Stimulated activated CD8-positive, alpha-beta memory T cell treated with anti-CD3 and anti-CD28 coated beads, Interleukin-12 subunit alpha, Interleukin-12 subunit beta, amount 100 ng/mL, for 1 hour (primary cell): ENCODE data around the gene FAM210A.

Experiments
- DNase-seq: peaks from one replicate; pipeline ENCODE4 v3.0.0-alpha.2; 2020; ENCODE audit warnings: low read depth

Gene FAM210A

DNA sequence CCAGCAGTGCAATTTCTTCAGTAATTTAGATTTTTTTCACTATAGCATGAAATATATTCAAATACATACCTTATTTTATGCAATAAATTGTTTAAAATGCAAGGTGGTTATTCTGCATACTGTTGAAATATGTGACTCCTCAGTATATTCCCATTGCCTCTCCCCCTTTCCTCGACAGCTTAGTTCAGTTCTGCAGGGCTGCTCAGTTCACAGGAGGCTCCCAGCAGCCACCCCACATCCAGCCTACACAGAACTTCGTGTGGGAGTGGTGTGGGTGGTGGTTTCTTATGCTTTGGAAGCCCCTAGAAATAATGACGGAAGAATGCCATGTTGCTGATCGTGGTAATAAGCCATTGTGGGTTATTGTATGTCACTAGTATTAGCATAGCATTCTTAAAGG lies 79.7 kb downstream of the FAM210A start:
- no peak for DNase-seq

DNA sequence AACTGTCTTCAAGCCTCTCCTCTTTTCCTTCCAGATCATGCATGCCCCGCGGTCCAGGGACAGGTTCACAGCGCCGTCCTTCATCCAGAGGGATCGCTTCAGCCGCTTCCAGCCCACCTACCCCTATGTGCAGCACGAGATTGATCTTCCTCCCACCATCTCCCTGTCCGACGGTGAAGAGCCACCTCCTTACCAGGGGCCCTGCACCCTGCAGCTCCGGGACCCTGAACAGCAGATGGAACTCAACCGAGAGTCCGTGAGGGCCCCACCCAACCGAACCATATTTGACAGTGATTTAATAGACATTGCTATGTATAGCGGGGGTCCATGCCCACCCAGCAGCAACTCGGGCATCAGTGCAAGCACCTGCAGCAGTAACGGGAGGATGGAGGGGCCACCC lies 81.3 kb downstream of the FAM210A start:
- no peak for DNase-seq

DNA sequence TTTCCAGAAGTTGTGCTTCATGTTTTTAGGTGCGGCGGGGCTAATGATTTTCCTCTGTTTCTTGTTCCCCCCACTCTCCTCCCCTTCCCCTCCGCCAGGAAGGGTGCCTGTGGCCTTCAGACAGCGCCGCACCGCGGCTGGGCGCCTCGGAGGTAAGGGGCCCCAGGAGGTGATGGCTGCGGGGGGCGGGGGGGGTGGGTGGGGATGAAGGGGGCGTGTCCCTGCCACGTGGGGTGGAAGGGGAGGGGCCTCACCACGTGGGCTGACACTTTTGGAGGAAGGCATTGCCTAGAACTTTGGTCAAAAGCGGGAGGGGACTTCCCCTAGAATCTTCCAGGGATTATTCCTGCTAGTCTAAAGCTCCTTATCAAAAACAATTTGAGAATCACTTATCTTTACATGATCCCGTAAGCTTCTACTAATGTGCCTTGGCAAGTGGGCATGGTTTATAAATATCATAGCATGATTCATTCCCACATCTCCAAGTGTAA lies 83.1 kb downstream of the FAM210A start:
- no peak for DNase-seq

DNA sequence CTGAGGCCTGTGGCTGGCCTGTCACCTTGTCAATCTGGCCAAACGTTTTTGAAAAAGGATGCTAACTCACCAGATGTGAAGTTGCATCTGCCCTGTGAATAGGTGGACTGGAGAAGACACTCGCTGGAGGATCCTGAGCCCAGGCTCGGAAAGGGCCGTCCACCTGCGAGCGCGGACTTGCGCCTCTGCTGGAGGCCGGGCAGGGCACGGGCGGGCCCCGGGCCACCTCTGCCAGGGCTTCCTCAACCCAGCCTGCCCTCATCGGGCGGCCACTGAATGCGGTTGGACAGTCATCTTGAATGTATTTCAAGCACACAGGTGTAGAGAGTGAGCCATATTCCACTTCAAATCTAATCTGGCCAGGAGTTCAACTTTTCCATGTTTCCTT lies 83.9 kb downstream of the FAM210A start:
- no peak for DNase-seq

DNA sequence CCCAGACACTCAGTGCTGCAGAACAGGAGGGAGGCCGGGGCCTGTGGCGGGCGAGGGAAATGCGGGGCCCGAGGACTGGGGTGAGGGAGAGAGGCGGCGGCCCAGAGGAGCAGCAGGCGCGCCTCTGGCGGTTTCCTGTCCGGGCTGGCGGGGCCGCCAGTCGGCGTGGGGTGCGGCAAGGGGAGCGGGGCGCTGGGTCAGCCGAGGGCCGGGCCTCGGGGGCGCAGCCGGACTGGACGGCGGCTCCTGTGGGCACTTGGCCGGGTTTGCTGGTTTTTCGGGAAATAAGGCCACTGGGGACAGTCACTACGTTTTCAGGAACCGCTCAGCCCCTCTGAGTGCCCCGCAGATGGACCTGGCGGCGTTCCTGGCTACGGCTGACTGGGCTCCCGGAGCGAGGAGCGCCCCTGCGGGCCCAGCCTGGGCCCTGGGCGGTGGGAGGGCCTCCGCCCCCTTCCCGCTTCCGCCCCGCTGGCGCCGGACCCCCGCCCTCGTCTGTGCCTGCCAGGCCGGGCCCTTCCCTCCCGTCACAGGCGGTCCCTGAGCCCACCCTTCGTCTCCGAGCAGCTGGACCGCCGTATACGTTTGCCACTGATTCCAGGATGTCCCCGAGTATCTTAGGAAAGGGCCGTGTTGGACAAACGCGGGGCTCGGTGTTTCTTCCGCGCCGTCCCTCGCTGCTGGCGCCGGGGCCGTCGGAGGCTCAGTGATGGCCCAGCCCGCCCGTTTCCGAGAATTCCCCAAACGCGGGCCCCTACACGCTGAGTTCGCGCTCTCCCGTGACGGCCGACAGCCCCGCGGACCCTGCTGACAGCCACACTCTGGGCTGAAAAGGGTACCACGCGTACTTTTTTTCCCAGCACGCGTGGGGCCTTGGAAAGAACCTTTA lies 84.6 kb downstream of the FAM210A start:
- DNase-seq = no peak

DNA sequence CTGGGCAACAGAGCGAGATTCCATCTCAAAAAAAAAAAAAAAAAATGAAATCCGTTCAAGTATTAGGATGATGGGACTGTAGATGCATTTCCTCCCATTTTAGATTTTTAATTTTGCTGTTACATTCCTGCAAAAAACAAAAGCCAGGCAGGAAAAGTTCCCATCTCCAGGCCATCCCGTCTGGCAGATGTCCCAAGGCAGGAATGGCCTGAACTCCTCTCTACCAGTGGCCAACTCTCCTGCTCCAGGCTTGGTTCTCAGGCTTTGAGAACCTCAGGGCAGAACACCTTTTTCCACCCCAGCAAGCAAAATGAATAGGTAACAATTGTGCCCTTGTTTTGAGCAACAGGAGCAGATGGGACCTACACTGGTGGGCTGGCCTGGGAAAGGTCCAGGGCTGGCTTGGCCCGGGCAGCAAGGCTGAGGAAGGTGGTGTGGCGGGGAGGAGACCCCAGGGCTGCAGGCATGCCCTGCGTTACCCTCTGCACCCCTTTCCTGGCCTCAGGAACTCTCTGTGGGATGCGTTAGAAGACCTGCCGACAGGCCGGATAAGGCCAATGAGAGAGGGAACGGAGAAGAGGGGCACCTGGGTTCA lies 86.0 kb downstream of the FAM210A start:
- DNase-seq = no peak

DNA sequence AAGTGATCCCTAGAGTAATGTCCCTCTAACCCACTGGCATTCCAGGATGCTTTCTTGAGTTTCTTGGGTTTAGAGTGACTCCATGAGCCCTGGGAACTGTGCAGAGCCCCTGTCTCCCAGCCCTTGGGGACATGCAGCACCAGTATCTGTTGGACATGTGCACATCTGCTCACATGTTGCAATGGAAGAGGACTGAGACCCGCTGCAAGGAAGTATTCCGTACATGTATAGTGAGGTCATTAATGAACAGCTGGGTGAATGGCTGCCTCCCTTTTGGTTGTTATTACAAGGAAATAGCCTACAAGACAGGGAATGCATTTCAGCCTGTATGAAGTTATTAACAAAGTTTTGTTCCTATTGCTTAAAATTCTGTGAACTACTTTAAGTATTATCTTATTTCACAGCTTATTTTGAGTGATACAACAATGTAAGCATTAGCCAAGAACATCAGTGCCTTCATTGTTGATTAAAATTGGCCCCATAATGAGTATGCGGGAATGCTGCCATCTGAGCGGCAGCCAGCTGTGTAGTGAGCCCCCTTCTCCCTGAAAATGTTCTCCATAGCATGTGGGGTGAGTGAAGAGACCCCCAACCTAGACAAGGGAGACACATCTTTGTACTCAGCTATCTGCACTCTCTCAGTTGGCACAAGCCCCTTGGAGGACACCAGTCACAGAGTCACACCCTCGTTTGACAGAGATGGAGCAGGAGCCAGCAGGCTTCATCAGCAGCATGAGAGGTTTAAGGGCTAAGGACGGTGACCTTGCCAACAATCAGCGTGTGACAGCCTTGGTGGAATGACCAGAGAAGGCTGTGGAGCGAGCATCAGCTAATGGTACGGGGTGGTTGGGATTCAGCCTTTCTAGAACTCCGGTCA lies 87.4 kb downstream of the FAM210A start:
- DNase-seq = no peak

DNA sequence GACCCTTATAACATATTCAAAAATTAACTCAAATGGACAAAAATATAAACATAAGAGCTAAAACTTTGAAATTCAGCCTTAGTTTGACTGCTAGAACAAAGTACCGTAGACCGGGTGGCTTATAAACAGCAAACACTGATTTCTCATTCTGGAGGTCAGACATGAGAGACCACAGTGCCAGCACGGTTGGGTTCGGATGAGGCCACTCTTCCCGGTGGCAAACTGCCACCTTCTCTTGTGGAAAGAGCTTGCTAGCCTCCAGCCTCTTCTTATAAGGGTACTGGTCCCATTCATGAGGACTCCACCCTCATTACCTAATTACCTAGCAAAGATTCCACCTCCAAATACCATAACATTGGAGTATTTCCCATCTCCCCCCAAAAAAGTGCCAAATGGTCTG lies 91.3 kb downstream of the FAM210A start:
- DNase-seq = no peak

DNA sequence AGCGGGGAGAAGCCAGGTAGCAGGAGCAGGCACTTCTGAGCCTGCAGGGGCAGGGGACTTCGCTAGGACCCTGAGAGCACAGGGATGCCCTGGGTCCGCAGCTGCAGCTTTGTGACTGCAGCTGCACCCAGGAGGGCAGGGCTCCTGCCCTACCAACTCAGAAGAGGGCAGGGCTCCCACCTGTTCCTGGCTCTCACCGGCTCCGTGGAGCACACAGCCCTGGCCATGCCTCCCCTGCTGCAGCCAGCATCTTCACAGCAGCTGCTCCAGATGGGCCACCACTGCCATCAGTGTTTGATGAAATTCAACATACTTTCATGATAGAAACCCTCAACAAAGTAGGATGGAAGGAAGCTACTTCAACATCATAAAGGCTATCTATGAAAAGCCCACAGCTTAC lies 92.7 kb downstream of the FAM210A start:
- no peak for DNase-seq

DNA sequence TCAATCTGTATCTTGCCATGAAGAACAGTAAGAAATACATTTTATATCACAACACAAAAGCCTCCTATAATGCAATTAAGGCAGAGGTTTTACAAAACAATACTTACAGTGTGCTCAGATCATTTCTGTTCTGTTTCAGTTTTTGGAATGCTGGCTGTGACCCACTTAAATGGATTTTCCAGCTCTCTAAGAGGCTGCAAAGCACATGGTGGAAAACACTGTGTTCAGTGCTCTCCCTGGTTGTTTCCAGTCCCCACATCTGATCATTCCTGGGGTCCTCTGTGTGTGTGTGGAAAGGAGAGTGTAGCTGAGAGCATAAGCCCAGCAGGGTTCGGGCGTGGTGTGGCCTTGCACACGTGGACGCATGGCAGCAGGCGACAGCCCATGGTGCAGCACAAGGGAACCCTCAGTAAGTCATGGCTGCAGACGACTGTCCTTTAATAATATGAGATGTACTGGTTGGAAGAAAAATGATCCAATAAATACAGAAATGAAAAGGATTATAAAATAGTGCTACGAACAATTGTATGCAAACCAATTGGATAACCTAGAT lies 95.6 kb downstream of the FAM210A start:
- no peak for DNase-seq

DNA sequence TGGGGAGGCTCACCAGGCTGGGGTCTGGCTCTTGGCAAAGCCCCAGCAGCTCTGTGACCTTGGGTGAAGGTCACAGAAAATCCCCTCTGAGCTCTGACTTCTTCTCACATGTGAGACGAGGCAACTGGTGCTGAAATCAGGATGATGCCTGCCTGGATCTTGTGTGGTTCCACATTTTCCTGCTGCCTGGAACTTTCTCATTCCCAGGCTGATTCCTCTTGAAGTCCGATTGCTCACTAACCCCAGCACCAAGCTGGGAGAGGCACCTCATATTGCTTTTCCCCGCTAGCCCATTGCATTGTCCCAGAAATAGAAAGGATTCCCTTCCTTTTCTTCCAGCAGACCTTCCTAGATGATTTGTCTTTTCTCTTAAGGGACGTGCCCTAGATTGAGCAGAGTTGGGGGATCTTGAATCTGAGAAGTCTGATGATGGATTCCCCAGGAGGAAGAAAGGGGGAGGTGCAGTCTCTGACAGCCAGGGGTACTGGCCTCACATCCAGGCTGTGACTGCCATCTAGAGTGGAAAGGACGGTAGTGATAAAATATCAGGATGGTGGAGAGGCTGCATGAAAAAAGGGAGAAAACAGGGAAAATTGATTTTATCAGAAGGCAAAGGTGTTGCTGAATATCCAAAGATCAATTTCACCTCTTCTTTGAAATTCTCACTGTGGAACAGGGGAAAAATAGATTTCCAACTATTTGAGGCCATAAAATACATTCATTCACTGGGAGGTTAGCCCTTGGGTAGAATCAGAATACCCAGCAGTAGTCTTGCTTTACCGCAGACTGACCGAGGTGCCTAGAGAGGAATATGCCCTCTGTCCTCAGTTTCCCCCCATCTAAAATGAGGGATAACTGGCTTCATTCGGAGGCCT lies 96.3 kb downstream of the FAM210A start:
- DNase-seq = no peak

DNA sequence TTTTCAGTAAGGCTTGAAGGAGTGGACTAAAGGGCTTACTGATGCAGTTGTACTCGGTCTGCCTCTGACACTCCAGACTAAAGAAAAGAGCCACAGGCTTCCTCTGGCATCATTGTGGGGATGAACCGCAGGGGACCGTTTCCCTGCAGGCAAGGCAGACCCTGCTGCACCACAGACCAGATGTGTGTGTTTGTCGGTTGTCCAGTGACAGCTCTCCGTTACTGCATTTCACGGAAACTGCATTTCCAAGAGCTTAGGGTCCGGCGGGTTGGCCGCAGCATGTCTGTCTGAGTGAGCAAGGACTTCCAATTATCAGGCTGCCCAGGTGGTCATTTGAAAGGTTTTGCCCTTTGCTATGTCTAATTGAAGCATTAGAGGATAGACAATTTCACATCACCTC lies 98.1 kb downstream of the FAM210A start:
- DNase-seq = no peak

DNA sequence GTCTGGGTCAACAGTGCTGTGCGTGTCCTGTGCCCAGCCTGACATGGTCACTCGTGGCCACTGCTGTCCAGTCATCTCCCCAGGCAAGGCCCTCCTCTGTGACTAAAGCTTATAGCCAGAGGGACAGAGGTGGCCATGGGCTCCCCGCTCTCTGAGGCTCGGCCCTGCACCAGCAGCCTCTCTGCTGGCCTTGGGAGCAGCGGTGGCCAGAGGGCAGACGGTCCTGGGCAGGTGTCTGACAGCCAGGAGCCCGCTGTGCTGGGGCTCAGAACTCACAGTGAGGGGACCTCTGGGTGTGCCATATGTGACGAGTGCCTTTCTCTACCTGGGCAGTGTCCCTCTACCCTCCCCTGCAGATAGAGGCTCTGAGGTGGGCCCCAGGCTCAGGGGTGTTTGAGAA lies 98.7 kb downstream of the FAM210A start:
- DNase-seq = no peak

DNA sequence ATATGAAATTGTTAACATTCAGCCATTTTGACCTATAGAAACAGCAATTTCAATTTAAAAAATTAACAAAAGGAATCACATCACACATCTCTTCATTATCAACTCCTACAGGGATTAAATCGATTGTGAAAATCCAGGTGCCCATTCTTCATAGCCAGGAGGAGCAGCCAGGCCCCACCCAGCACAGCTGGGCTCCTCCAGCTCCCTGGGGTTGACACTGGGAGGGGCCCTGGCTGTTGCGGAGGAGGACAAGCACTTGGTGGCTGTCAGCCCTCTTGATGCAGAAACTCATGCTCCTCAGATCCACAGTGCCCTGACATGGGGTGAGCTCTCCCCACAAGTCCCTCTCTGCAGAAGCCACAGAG lies 99.8 kb downstream of the FAM210A start:
- no peak for DNase-seq

DNA sequence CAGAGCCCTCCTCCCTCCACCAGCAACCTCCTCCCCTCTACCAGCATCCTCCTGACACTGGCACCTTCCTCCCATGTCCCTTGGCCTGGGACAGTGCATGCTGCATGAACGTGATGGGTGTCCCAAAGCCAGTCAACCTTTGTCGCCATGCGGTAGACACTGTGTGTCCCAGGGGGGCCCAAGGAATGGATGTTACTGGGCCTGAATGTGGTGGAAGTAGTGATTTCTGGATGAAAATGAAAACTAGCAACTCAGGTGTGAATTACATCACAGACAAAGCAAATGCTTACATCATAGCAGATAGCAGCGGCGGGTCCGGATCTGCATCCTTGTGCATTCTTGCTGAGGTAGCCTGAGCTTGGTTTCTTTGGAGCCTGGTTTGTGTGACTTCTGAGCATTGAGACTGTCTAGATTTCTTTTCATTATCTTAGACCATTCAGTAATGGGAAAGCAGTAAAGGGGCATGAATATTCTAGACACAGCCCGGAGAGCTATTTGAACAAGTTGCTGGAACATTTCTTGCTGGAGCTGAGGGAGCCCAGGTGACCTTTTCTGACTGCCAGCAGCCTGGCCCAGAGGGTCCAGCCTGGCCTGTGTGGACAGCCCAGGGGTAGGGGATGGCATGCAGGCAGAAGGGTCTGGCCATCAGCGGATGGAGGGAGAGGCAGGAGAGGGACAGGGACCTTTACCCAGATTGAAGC lies 100.4 kb downstream of the FAM210A start:
- DNase-seq = no peak

DNA sequence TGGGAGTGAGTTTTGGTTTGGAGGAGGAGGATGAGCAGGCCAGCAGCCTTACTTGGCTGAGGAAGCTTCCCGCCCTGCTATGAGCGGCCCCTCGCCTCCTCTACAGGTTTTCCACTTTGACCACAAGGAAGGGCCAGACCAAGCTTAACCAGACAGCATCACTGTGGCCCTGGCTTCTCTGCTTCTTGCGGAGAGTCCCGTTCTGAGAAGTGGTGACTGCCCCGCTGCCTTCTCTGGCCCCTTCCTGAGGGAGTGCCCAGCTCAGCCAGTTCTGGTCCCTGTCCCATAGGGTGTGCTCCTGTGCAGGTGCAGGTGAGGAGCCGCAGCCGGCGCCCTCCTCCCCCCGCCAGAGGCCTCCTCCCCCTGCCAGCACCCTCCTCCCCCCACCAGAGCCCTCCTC lies 101.0 kb downstream of the FAM210A start:
- DNase-seq = no peak

DNA sequence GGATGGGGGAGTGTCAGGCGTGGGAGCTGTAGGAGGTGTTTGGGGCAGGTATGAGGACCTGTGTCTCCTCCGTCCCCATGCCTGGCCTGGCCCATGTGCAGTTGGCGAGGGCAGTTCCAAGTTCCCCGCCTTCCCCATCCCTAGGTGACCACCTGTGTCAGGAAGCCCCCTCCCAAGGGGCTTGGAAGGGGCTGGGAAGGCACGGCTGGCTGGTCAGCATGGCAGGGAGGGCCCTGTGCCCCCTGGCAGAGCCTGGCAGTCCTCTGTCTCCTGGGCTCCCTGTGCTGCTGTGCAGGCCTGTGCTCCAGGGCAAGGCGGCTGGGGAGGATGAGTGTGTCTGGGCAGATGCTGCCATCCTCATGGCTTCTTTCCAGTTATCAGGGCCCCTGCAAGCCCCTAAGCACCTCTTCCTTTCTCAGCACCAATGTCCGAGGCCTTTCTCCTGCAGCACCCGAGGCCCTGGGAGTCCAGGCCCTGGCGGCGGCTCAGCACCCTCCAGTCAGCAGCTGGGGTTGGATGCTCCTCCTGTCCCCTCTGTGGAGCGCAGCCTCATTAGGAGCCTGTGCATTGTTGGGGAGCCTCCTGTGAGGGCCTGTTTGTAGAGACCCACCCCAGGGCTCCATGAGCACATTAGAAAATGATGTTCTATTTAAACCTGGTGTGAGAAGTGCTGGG lies 101.7 kb downstream of the FAM210A start:
- DNase-seq = no peak

DNA sequence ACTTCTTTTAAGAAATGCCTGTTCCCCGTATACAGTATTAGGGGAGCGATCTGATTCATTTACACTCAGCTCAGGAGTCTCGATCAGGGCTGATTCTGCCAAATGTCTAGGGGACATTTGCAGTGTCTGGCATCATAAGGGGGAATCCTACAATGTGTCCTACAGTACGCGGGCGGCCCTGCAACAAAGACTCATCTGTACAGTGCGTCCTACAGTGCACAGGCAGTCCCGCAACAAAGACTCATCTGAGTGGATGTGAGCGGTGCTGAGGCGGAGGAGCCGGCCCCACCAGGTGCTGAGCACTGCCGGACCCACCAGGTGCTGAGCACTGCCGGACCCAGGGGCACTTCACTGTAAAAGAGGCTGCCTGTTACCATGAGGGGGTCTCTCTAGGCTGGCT lies 102.5 kb downstream of the FAM210A start:
- no peak for DNase-seq

DNA sequence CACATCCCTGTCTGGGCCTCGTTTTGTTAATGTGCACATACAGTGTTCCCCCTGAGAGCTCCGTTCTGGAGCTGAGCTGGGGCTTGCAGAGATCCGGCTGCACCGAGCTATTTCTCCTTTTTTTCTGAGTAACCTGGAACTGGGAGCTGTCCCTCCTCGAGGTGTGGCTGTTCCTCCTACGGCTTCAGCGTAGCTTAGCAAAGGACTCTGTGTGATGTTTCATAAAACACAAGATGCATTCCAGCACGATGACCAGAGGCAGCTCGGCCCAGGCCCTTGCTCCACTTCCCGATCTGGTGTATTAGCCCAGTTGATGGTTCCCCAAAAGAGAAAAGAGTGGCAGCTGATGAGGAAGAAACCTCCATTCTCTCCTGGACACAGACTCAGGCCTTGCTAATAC lies 103.0 kb downstream of the FAM210A start:
- no peak for DNase-seq

DNA sequence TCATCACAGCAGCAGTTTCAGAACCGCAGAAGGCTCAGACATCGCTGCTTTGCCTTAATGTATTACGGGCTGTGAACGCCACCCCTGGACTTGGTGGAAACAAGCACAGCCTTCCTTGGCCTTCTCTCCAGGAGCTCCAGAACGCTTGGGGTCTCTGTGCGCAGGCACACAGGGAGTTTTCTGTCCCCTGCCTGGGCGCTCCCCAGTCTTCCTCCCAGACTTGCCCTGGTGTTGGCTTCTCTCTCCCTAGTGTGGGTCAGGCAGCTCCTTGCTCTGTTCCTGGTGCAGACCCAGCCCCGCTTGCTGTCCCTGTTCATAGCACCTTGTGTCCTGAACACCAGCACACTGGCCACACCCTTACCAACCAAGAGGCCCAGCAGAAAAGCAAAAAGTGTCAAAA lies 103.6 kb downstream of the FAM210A start:
- DNase-seq = no peak
